HG03439 (cell line): ENCODE measurements around the gene KDM4F.
"Not testable (repeated sequence)": the region's sequence is repeated elsewhere in the genome, so short reads cannot be mapped to it uniquely, and the experiment has no call there.

Source experiments
- ATAC-seq: cut with Tn5 transposase; IDR thresholded peaks from one replicate; pipeline ENCODE4 v1.9.1; 2021; ENCODE audit warnings: mild to moderate bottlenecking, moderate library complexity; ENCODE audit not compliant: unreplicated experiment

Gene KDM4F

DNA sequence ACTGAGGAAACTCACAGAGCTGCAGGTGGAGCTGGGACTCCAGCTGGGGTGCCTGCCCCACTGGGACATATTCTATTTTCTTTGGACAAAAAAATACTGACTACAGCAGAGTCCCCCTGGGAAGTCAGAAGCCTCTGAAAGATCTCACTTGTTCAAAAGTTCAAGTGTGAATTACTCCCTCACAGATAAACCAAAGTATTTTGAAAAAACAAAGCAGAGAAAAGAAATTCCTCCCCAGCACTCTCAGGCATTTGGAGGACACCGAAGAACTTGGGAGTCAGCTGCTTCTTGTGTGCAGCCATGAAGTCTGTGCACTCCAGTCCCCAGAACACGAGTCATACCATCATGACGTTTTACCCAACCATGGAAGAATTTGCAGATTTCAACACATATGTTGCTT lies at the start of gene KDM4F:
KDM4F (plus strand) TSS at position 301 of the 400 bp plus-strand sequence.
- not testable (repeated sequence) for ATAC-seq

DNA sequence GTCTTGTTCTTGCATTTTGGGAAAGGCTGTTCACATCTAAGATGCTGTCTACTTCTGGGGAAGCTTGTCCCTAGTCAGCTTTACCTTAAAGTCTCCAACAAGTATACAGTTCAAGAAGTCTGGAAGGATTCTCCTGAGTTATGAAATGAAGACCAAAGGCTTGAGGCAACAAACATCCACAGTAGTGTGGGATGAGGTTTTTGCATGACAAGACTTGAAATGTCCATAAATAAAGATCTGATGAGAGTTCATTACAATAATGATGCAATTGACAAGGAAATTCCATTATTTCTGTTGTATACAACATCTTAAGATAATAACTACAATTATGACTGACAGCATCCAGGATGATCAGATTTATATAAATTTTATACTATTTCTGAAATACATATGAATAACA lies 45.5 kb upstream of the KDM4F start:
- ATAC-seq: no peak

DNA sequence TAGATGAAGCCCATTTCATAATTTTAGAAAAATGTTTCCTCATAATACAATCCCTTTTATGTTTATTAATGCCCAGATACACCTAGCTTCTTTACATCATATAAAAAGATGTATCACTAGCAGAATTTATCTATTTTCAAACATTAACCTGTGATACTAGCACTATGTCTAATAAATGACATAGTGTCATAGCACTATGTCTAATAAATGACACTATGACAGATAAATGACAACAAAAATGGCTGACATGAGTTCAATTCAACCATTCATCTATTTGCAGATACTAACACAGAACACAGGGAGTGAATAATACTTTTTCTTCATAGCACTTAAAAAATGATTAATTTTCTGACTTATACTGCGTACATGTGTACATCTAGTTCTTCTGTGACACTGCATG lies 43.6 kb upstream of the KDM4F start:
- no peak for ATAC-seq

DNA sequence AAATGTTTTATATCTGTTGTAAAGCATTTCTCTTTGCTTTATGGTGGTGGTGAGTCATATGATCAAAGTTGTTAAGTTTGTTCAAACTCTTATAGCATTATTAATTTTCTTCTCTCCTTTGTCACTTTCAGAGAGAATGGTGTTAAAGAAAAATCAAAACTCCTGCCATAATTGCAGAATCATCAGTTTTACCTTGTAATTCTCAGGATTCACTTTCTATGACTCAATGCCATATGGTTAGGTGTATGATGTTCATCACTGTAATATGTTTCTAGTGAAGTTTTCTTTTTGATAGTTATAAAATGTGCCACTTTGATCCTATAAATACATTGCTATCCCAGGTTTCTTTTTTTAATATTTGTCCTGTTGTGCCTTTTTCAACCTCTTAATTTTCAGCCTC lies 37.8 kb upstream of the KDM4F start:
- ATAC-seq: no peak

DNA sequence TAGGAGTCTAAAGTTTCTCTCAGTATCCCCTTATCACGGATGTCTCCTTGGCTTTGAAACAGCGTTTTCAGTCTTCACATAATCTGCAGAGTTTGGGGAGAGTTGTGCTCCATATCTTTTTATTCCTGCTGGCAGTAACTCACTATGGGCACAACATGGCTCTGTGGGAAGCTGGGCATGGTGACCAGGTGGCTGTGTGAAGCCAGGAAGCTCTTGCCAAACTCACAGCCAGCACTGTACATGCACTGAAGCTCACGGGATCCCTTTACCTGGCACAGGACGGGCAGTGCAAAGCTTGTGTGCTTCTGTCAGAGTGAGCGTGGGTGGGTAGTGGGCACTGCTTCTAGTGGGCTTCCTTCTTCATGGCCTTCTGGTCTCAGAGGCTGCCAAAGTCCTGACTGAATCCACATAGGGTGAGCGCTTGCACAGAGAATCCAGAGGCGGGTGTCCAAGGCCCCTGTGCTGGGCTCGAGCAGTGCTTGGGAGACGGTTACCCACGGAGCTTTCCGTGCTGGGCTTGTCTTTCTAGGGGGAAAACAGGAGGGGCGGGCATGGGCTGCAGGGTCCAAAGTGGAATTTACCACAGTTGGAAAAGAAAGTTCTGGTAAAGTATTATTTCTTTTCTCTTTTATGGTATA lies 34.9 kb upstream of the KDM4F start:
- ATAC-seq: no peak

DNA sequence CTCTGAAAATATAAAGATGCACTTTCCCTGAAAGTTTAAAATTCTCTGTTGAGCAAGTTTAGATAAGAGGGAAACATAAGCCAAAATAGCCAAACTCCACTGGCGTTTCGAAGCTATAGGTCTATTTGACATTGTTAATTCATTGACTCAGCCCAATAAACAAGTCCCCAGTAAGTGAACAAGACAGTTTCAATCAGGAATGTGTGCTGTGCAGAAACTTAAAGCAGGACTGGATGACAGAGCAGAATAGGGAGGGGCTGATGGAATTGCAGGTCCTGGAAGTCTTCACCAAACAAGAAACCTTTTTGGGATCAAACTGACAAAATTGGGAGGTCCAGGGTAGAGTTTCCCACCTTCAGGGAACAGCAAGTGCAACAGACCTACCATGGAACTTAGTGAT lies 33.1 kb upstream of the KDM4F start:
- no peak for ATAC-seq

DNA sequence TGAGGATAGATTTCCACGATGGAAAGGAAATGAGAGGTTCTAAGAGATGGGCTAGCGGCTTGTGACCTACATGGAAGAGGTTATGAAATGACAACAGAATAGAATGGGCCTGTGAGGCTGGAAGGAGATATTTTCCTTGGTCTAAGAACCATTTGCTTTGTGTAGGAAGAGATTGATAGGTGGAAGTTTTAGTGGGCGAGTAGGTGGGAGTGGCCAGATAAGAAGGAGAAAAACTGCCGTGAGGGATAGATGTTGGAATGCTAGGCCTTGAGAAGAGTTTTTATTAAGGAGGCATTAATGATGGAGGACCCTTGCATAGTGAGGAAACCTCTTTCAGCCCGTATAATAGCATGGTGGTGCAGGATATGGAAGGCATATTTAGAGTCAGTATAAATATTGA lies 27.8 kb upstream of the KDM4F start:
- not testable (repeated sequence) for ATAC-seq

DNA sequence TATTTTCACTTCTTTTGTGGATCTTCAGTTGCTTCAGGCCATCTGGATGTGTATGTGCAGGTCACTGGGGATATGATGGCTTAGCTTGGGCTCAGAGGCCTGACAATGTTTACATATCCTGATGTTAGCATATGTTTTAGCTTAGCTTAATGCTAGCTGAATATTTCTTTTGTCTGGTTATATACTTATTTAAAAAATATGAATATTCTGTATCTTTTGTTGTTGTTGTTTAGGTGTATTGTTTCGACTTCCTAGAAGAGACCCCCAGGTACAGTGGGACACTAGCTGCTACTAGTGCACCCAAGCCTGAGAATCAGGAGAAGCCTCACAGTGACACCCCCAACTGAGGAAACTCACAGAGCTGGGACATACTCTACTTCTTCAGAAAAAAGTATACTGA lies 24.3 kb upstream of the KDM4F start, which contains the start of gene KDM4E:
KDM4E (plus strand) TSS at position 301 of the 400 bp plus-strand sequence. CDS start 300 bp downstream, outside the sequence.
- no peak for ATAC-seq

DNA sequence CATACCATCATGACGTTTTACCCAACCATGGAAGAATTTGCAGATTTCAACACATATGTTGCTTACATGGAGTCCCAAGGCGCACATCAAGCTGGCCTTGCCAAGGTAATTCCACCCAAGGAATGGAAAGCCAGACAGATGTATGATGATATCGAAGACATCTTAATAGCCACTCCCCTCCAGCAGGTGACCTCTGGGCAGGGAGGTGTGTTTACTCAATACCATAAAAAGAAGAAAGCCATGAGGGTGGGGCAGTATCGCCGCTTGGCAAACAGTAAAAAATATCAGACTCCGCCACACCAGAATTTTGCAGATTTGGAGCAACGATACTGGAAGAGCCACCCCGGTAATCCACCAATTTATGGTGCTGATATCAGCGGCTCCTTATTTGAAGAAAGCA lies 23.6 kb upstream of the KDM4F start:
- not testable (repeated sequence) for ATAC-seq

DNA sequence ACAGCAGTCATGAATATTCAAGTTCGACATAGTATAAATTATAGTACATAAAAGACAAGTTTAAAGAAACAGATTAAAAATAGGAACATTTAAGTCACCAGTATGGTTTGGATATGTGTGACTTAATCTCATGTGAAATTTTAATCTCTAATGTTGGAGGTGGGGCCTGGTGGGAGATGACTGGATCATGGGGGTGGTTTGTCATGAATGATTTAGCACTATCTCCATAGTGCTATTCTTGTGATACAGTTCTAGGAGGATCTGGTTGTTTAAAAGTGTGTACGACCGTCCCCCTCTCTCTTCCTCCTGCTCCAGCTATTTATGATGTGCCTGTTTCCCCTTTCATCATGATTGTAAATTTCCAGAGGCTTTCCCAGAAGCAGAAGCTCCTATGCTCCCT lies 20.9 kb upstream of the KDM4F start:
- no peak for ATAC-seq

DNA sequence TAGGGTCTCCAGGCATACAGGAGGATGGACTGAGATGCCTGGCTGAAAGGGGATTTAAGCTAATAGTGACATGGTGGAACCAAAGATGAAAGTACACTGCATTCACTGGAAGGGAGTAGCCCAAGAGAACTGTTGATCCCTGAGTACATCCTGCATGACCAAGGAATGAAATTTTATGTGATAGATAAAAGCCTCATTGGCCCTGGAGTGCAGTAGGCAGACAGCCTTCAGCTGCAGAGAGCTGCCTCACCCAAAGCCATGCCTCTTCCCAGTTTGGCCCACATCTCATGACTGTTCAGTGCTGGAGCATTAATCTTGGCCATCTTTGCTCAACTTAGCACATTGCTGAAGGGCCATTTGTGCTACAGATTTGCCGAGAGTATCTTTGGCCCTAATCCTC lies 16.2 kb upstream of the KDM4F start:
- ATAC-seq: no peak

DNA sequence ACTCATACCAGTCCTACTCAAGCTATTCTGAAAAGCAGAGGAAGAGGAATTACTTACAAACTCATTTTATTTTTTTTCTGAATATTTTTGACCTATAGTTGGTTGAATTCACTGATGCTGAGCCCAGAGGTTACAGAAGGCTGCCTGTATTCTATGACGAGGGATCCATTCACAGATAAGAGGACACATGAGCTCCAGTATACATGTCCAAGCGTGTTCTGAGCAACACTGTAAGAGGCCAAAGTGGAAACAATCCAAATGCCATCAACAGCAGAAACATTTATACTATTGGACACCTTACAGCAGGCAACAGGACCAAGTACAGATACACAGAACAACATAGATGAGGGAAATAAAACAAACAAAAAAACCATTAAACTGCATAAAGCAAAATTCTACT lies 13.9 kb upstream of the KDM4F start:
- ATAC-seq: no peak

DNA sequence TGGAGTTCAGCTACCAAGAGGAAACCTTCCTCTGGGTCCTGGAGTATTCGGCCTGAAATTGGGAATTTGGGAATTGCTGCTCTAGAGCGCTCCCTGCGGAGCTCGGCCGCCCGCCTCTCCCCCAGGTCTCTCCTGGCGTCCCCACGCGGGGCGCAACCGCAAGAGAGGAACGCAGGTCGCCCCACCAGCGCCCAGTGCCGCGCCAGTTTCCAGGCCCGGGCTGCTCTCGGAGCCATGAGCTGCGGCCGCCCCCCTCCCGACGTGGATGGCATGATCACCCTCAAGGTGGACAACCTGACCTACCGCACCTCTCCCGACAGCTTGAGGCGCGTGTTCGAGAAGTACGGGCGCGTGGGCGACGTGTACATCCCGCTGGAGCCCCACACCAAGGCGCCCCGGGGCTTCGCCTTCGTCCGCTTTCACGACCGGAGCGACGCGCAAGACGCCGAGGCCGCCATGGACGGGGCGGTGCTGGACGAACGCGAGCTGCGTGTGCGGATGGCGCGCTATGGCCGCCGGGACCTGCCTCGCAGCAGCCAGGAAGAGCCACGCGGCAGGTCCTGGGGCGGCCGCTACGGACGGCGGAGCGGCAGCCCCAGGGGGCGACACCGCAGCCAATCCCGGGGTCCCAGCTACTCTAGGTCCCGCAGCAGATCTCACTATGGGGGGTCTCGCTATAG lies 11.7 kb upstream of the KDM4F start:
- ATAC-seq: not testable (repeated sequence)

DNA sequence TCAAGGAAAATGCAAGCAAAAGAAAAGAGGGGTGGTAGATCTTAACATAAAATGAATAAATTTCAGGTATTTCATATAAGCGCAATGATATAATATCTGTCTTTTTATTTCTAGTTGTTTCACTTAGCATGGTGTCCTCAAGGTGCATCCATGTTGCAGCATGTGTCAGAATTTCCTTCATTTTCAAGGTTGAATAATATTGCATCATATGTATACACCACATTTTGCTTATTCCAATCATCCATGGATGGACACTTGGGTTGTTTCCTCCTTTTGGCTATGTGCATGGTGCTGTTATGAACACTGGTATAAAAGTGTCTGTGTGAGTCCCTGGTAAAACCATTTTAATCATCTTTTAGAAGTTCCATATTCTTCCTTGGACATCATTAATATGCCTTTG lies 7.0 kb upstream of the KDM4F start:
- ATAC-seq: no peak

DNA sequence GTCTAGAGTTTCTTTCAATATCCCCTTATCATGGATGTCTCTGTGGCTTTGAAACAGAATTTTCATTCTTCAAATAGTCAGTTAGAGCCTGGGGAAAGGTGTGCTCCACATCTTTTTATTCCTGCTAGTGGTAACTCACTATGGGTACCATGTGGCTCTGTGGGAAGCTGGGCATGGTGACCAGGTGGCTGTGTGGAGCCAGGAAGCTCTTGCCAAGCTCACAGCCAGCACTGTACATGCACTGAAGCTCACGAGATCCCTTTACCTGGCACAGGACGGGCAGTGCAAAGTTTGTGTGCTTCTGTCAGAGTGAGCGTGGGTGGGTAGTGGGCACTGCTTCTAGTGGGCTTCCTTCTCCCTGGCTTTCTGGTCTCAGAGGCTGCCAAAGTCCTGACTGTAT lies 6.3 kb upstream of the KDM4F start:
- no peak for ATAC-seq

DNA sequence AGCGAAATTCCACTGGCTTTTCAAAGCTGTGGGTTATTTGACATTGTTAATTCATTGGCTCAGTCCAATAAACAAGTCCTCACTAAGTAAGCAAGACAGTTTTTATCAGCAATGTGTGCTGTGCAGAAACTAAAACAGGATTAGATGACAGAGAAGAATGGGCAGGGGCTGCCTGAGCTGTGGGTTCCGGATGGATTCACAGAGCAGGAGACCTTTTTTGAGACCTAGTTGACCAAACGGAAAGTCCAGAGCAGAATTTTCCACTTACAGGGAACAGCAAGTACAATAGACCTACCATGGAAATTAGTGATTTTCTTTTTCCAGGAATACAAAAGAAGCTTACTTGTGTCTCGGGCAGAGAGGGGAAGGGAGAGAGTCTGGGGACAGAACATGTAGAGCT lies 5.2 kb upstream of the KDM4F start:
- ATAC-seq: no peak

DNA sequence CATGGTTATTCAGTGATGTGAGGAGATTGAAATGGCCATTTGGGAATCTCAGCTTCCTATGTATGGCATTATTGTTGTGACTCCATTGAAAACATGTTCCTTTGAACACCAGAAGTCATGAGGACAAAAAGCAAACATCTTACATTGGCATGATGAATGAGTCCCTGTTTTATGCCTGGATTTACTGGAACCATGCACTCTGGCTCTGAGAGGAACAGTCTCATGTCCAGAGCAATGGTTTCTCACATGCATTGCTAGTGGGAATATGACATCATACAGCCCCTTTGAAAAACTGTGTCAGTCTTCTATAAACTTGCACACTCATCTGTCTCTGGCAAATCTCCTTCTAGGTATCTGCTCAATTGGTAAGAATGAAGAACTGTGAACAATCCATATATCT lies 3.4 kb upstream of the KDM4F start:
- no peak for ATAC-seq

DNA sequence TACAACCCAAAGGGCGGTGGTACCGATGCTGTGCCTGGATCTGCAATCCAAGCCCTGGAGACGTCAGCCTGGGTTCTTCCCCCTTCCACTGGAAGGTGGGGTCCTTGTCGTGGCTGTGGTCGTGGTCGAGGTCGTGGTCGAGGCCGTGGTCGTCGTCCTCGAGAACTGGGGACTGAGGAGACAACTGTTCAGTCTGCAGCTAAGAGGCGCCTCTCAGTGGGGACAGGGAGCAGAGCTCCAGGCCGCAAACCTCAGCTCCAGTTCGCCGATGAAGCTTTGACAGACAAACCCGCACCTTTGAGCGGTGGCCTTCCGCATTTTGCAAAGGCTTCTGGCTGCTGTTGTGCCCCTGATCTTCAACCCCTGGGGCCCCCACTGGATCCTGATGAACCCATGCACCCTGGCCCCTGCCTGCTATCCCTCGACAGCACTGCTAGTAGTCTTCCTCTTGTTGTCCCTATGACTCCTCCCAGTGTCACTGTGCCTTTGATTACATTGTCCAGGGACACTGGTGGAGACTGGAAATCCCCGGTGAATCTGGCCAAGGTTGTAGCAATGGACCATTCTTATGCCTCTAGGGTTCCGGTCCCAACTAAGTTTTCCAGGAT lies 1.5 kb downstream of the KDM4F start:
- no peak for ATAC-seq

DNA sequence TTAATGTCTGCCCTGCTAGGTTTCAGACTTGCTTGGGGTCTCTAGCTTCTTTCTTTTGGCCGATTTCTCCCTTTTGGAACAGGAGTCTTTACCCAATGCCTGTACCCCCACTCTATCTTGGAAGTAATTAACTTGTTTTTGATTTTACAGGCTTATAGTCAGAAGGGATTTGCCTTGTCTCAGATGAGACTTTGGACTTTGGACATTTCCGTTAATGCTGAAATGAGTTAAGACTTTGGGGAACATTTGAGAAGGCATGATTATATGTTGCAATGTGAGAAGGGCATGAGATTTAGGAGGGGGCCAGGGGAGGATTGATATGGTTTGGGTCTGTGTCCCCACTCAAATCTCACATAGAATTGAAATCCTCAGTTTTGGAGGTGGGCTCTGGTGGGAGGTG lies 5.1 kb downstream of the KDM4F start:
- ATAC-seq: no peak

DNA sequence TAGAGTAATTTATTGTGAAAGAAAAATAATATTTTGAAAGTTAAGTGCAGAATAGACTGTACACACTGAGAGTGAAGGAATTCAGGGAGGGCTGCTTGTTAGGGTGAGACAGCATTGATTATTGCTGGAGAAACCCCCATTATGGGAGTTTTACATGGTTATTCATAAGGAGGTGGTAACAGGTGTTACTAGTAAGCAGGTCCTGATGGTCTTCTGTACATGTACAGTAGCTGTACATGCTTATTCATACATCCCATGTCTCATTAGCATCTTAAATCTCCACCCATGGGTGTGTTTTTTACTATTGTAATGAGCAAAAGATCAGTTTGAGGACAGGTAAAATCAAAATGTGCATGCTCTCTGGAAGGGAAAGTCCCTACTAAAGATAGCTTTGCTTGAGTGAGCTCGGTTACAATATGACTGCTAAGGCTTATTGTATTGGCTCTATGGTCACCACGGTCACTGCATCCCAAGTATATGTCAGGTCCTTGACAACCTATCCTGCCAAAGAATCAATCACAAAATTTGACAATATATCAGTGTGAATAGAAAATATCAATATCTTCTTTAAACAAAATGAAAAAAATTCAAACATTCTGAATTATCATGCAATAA lies 6.2 kb downstream of the KDM4F start:
- peak; percentile 94 for ATAC-seq

DNA sequence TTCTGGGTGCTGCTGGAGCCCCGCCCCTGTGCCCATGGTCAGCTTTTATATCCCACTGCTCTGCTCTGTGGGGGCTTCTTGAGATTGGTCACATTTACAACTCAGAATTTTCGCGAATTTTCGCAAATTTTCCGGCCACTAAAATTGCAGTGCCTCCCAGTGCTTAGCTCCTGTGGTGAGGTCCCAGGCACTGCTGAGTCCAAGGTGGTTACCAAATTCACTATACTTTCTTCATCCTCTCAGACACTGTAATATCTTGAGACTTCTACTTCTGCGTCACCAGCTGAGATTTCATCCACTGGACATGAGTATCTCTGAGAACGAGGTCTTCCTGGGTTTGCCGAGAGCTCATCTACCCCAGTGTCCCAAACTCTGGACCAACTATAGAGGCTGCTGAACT lies 8.7 kb downstream of the KDM4F start:
- no peak for ATAC-seq

DNA sequence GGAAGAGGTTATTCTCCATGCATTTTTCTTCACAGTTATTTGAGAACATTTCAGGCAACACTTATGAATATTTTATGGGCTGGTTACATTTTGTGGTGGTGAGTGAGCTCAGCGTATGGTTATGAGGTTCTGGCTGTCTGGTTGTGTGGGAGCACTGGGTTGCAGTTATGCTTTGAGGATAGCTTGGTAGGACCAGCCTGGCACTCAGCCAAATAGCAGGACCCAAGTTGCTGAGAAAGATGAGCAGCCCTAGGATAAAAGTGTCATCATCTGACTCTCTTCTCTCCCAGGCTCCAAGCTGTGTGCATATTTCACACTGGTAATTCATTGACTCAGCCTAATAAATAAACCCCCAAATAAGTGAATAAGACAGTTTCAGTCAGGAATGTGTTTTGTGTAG lies 9.4 kb downstream of the KDM4F start:
- ATAC-seq: no peak
